Measurements from ENCODE around the gene GREM1. TPM values are rescaled to one million over a fixed set of nuclear protein-coding genes. Genes with fewer than 3 reads are reported as not detected.
A peak's percentile ranks its signal among the peaks of the same experiment; 100 is the strongest.

The GREM1 gene
- total RNA-seq, 1 donor, result 499 TPM

DNA sequence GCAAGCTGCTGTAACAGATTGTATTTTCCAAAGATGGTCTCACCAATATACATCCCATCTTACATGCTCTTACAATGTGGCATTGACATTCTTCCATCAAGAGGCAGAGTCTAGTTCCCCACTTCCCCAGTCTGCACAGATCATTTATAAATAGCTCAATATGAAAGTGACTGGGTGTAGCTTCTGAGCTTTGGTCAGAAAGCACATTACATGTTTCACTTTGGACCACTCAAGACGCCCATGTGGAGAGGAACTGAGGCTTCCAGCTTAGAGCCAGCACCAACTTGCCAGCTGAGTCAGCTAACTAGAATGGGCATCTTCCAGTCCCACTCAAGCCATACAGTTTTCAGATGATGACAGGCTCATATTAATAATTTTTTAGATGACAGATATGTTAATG is 45.5 kb downstream of the GREM1 start:
- peaks cover 4% of the 10 kb centered on the region for H3K36me3 ChIP-seq (ENCODE audit: insufficient read depth, low read length)

DNA sequence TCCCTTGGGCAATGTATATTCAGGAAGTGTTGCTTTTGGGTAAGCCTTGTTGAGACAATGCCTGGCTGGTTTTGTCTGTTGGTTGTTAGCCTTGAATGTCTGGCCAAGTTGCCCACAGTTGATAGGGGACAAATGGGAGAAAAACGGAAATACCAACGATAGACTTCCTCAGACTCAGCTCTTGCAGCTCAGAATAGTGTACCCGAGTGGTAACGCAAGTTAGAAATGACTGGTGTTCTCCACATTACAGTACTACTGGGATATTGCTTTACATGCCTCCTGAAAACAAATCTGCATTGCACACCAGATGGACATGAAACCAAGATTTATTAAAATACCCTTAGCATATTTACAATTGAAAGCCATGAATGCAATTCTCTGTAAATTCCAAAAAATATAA is 47.4 kb downstream of the GREM1 start:
- H3K27ac ChIP-seq (ENCODE audit: low read depth, low read length), result no peak overlapping the region
- H2AFZ ChIP-seq (ENCODE audit: low read length), result no peak overlapping the region

More for the DNA sequence above, 45.5 kb downstream of the GREM1 start:
- no peak overlapping the region for H3K4me3 ChIP-seq (ENCODE audit: insufficient read depth, low read length)
- H3K4me1 ChIP-seq (ENCODE audit: insufficient read depth, low read length), result peaks cover 21% of the 10 kb centered on the region
- H3K27ac ChIP-seq (ENCODE audit: low read depth, low read length), result no peak overlapping the region
- no peaks in the 10 kb centered on the region for H3K27me3 ChIP-seq (ENCODE audit: insufficient read depth, low read length)
- no peak overlapping the region for H2AFZ ChIP-seq (ENCODE audit: low read length)
- H3K9me3 ChIP-seq (ENCODE audit: low read depth, low read length), result no peaks in the 10 kb centered on the region
- peaks cover 10% of the 10 kb centered on the region for H3K79me2 ChIP-seq (ENCODE audit: insufficient read depth, low read length)
- H3K4me2 ChIP-seq (ENCODE audit: insufficient read depth, low read length), result no peak overlapping the region
- H4K20me1 ChIP-seq (ENCODE audit: insufficient read depth, low read length), result no peaks in the 10 kb centered on the region
- no peak for DNase-seq (ENCODE audit: insufficient read length, low spot score, missing footprints)
- TF ChIP-seq CTCF (IDR thresholded peaks at IDR 0.05; ENCODE audit: extremely low read depth, low read depth, low read length), result no peak

GRCh38 chr15:32766101-32766500 is 48.3 kb downstream of the GREM1 start:
- peaks cover 4% of the 10 kb centered on the region for H3K36me3 ChIP-seq (ENCODE audit: insufficient read depth, low read length)
- H3K27me3 ChIP-seq (ENCODE audit: insufficient read depth, low read length), result no peaks in the 10 kb centered on the region
- no peak overlapping the region for H2AFZ ChIP-seq (ENCODE audit: low read length)
- no peaks in the 10 kb centered on the region for H4K20me1 ChIP-seq (ENCODE audit: insufficient read depth, low read length)
- H3K4me3 ChIP-seq (ENCODE audit: insufficient read depth, low read length), result no peak overlapping the region
- TF ChIP-seq CTCF (IDR thresholded peaks at IDR 0.05; ENCODE audit: extremely low read depth, low read depth, low read length), result no peak
- no peak overlapping the region for H3K4me2 ChIP-seq (ENCODE audit: insufficient read depth, low read length)
- no peaks in the 10 kb centered on the region for H3K9me3 ChIP-seq (ENCODE audit: low read depth, low read length)
- peaks cover 31% of the 10 kb centered on the region for H3K4me1 ChIP-seq (ENCODE audit: insufficient read depth, low read length)
- DNase-seq (ENCODE audit: insufficient read length, low spot score, missing footprints), result no peak
- H3K79me2 ChIP-seq (ENCODE audit: insufficient read depth, low read length), result peaks cover 8% of the 10 kb centered on the region
- no peak overlapping the region for H3K27ac ChIP-seq (ENCODE audit: low read depth, low read length)

More for the DNA sequence above, 47.4 kb downstream of the GREM1 start:
- H3K9me3 ChIP-seq (ENCODE audit: low read depth, low read length), result no peaks in the 10 kb centered on the region
- H3K4me1 ChIP-seq (ENCODE audit: insufficient read depth, low read length), result peaks cover 25% of the 10 kb centered on the region
- H3K36me3 ChIP-seq (ENCODE audit: insufficient read depth, low read length), result peaks cover 4% of the 10 kb centered on the region
- DNase-seq (ENCODE audit: insufficient read length, low spot score, missing footprints), result no peak
- peaks cover 8% of the 10 kb centered on the region for H3K79me2 ChIP-seq (ENCODE audit: insufficient read depth, low read length)
- H3K4me2 ChIP-seq (ENCODE audit: insufficient read depth, low read length), result no peak overlapping the region
- TF ChIP-seq CTCF (IDR thresholded peaks at IDR 0.05; ENCODE audit: extremely low read depth, low read depth, low read length), result no peak
- H4K20me1 ChIP-seq (ENCODE audit: insufficient read depth, low read length), result no peaks in the 10 kb centered on the region
- H3K27me3 ChIP-seq (ENCODE audit: insufficient read depth, low read length), result no peaks in the 10 kb centered on the region
- no peak overlapping the region for H3K4me3 ChIP-seq (ENCODE audit: insufficient read depth, low read length)

GRCh38 chr15:32767236-32767635 is 49.4 kb downstream of the GREM1 start:
- no peaks in the 10 kb centered on the region for H3K9me3 ChIP-seq (ENCODE audit: low read depth, low read length)
- peaks cover 5% of the 10 kb centered on the region for H3K36me3 ChIP-seq (ENCODE audit: insufficient read depth, low read length)
- peaks cover 10% of the 10 kb centered on the region for H3K79me2 ChIP-seq (ENCODE audit: insufficient read depth, low read length)
- H3K4me1 ChIP-seq (ENCODE audit: insufficient read depth, low read length), result peaks cover 31% of the 10 kb centered on the region
- H3K4me2 ChIP-seq (ENCODE audit: insufficient read depth, low read length), result no peak overlapping the region
- H3K27me3 ChIP-seq (ENCODE audit: insufficient read depth, low read length), result no peaks in the 10 kb centered on the region
- no peak overlapping the region for H2AFZ ChIP-seq (ENCODE audit: low read length)
- no peak overlapping the region for H3K27ac ChIP-seq (ENCODE audit: low read depth, low read length)
- TF ChIP-seq CTCF (IDR thresholded peaks at IDR 0.05; ENCODE audit: extremely low read depth, low read depth, low read length), result no peak
- H4K20me1 ChIP-seq (ENCODE audit: insufficient read depth, low read length), result no peaks in the 10 kb centered on the region
- peak; percentile 14 for DNase-seq (ENCODE audit: insufficient read length, low spot score, missing footprints)
- no peak overlapping the region for H3K4me3 ChIP-seq (ENCODE audit: insufficient read depth, low read length)
